ENCODE measurements around the gene AGFG1. TPM values are rescaled to one million over a fixed set of nuclear protein-coding genes. Genes with fewer than 3 reads are reported as not detected.
A peak's percentile ranks its signal among the peaks of the same experiment; 100 is the strongest.

Gene AGFG1
- total RNA-seq, 1 experiment from 2014 or later, result 81.3 TPM

DNA sequence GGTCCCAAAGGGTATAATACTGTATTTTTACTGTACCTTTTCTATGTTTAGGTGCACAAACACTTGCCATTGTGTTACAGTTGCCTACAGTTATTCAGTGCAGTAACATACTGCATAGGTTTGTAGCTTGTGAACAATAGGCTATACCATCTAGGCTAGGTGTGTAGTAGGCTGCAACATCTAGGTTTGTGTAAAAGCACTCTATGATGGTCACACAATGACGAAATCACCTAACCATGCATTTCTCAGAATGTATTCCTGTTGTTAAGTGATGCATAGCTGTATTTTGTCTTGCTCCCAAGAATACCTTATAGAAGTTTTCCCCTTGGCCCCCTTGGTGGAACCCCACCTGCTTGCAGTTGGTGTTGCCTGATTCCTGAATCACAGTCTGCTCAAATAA, 29.3 kb upstream of the AGFG1 start:
- Mint-ChIP-seq H3K27me3 (ENCODE audit: low read depth) (no peaks in the 10 kb centered on the region), H3K36me3 (no peaks in the 10 kb centered on the region), H3K27ac (no peak overlapping the region), H3K4me3 (no peak overlapping the region), H3K4me1 (peaks cover 14% of the 10 kb centered on the region), H3K9me3 (no peaks in the 10 kb centered on the region)
- TF ChIP-seq JAZF1 (CRISPR knock-in tag; IDR thresholded peaks at IDR 0.05) (no peak), FOXJ3 (CRISPR knock-in tag; IDR thresholded peaks at IDR 0.05; ENCODE audit: borderline replicate concordance) (no peak), ZNF423 (CRISPR knock-in tag; IDR thresholded peaks at IDR 0.05) (no peak), JUN (CRISPR knock-in tag; IDR thresholded peaks at IDR 0.05) (no peak), EMX1 (CRISPR knock-in tag; IDR thresholded peaks at IDR 0.05) (no peak), ELF4 (CRISPR knock-in tag; IDR thresholded peaks at IDR 0.05; ENCODE audit: low read depth) (no peak), KAT7 (CRISPR knock-in tag; IDR thresholded peaks at IDR 0.05; ENCODE audit: borderline replicate concordance) (no peak), ATF1 (CRISPR knock-in tag; IDR thresholded peaks at IDR 0.05) (no peak), ESRRA (CRISPR knock-in tag; IDR thresholded peaks at IDR 0.05; ENCODE audit: borderline replicate concordance) (no peak), RELA (CRISPR knock-in tag; IDR thresholded peaks at IDR 0.05; ENCODE audit: borderline replicate concordance) (no peak), SMAD3 (CRISPR knock-in tag; IDR thresholded peaks at IDR 0.05; ENCODE audit: borderline replicate concordance) (no peak), ZNF396 (CRISPR knock-in tag; IDR thresholded peaks at IDR 0.05; ENCODE audit: borderline replicate concordance) (no peak), TCF7 (CRISPR knock-in tag; IDR thresholded peaks at IDR 0.05; ENCODE audit: low read depth) (no peak), ZNF232 (CRISPR knock-in tag; IDR thresholded peaks at IDR 0.05) (no peak)
- TF ChIP-seq, protein P1, sequence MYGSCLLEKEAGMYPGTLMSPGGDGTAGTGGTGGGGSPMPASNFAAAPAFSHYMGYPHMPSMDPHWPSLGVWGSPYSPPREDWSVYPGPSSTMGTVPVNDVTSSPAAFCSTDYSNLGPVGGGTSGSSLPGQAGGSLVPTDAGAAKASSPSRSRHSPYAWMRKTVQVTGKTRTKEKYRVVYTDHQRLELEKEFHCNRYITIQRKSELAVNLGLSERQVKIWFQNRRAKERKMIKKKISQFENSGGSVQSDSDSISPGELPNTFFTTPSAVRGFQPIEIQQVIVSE (CRISPR knock-in tag; IDR thresholded peaks at IDR 0.05; ENCODE audit: borderline replicate concordance), result no peak
- TF ChIP-seq, protein P2, sequence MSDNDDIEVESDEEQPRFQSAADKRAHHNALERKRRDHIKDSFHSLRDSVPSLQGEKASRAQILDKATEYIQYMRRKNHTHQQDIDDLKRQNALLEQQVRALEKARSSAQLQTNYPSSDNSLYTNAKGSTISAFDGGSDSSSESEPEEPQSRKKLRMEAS (CRISPR knock-in tag; IDR thresholded peaks at IDR 0.05), result no peak
- TF ChIP-seq, protein P3, sequence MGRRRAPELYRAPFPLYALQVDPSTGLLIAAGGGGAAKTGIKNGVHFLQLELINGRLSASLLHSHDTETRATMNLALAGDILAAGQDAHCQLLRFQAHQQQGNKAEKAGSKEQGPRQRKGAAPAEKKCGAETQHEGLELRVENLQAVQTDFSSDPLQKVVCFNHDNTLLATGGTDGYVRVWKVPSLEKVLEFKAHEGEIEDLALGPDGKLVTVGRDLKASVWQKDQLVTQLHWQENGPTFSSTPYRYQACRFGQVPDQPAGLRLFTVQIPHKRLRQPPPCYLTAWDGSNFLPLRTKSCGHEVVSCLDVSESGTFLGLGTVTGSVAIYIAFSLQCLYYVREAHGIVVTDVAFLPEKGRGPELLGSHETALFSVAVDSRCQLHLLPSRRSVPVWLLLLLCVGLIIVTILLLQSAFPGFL (CRISPR knock-in tag; IDR thresholded peaks at IDR 0.05; ENCODE audit: borderline replicate concordance), result no peak
- TF ChIP-seq, protein P4, sequence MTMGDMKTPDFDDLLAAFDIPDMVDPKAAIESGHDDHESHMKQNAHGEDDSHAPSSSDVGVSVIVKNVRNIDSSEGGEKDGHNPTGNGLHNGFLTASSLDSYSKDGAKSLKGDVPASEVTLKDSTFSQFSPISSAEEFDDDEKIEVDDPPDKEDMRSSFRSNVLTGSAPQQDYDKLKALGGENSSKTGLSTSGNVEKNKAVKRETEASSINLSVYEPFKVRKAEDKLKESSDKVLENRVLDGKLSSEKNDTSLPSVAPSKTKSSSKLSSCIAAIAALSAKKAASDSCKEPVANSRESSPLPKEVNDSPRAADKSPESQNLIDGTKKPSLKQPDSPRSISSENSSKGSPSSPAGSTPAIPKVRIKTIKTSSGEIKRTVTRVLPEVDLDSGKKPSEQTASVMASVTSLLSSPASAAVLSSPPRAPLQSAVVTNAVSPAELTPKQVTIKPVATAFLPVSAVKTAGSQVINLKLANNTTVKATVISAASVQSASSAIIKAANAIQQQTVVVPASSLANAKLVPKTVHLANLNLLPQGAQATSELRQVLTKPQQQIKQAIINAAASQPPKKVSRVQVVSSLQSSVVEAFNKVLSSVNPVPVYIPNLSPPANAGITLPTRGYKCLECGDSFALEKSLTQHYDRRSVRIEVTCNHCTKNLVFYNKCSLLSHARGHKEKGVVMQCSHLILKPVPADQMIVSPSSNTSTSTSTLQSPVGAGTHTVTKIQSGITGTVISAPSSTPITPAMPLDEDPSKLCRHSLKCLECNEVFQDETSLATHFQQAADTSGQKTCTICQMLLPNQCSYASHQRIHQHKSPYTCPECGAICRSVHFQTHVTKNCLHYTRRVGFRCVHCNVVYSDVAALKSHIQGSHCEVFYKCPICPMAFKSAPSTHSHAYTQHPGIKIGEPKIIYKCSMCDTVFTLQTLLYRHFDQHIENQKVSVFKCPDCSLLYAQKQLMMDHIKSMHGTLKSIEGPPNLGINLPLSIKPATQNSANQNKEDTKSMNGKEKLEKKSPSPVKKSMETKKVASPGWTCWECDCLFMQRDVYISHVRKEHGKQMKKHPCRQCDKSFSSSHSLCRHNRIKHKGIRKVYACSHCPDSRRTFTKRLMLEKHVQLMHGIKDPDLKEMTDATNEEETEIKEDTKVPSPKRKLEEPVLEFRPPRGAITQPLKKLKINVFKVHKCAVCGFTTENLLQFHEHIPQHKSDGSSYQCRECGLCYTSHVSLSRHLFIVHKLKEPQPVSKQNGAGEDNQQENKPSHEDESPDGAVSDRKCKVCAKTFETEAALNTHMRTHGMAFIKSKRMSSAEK (CRISPR knock-in tag; IDR thresholded peaks at IDR 0.05; ENCODE audit: borderline replicate concordance), result no peak
- ATAC-seq, result no peak
- ChIA-PET POLR2A (no interaction called here), CTCF (no interaction called here)
- DNase-seq (ENCODE audit: low spot score), result no peak

DNA sequence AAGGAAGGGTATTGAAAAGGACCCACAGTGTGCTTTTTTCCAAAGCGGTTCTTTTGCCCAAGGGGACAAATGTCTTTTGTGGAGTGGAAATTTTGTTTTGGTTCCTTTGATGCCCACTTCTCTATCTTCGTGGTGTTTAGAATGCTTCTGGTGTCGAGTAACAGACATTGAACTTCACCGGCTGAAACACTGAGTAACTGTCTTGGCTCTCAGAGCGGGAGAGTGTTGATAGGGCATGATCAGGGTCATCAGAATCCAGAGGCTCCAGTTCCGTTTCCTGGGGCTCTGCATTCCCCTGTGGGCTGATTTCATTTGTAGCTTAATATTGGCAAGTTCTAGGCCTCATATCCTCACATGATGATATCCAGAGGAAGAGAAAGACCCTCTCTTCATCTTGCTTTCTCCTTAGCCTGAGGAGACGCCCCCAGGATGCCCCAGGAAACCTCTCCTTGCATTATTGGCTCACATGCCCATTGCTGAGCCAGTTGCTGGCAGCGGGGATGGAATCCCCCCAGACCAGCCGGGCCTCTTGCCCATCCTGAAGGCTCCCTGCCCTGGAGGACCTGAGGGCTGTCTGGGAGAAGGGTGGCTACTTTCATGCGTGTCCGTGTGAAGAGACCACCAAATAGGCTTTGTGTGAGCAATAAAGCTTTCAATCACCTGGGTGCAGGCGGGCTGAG, 27.9 kb upstream of the AGFG1 start:
- Mint-ChIP-seq H3K4me3 (no peak overlapping the region), H3K27me3 (ENCODE audit: low read depth) (no peaks in the 10 kb centered on the region), H3K4me1 (peaks cover 14% of the 10 kb centered on the region), H3K9me3 (no peaks in the 10 kb centered on the region), H3K36me3 (no peaks in the 10 kb centered on the region), H3K27ac (no peak overlapping the region)
- ChIA-PET CTCF (no interaction called here), POLR2A (no interaction called here)
- DNase-seq (ENCODE audit: low spot score) (no peak), ATAC-seq (peak; percentile 58)
- TF ChIP-seq, protein P5, sequence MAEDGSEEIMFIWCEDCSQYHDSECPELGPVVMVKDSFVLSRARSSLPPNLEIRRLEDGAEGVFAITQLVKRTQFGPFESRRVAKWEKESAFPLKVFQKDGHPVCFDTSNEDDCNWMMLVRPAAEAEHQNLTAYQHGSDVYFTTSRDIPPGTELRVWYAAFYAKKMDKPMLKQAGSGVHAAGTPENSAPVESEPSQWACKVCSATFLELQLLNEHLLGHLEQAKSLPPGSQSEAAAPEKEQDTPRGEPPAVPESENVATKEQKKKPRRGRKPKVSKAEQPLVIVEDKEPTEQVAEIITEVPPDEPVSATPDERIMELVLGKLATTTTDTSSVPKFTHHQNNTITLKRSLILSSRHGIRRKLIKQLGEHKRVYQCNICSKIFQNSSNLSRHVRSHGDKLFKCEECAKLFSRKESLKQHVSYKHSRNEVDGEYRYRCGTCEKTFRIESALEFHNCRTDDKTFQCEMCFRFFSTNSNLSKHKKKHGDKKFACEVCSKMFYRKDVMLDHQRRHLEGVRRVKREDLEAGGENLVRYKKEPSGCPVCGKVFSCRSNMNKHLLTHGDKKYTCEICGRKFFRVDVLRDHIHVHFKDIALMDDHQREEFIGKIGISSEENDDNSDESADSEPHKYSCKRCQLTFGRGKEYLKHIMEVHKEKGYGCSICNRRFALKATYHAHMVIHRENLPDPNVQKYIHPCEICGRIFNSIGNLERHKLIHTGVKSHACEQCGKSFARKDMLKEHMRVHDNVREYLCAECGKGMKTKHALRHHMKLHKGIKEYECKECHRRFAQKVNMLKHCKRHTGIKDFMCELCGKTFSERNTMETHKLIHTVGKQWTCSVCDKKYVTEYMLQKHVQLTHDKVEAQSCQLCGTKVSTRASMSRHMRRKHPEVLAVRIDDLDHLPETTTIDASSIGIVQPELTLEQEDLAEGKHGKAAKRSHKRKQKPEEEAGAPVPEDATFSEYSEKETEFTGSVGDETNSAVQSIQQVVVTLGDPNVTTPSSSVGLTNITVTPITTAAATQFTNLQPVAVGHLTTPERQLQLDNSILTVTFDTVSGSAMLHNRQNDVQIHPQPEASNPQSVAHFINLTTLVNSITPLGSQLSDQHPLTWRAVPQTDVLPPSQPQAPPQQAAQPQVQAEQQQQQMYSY (CRISPR knock-in tag; IDR thresholded peaks at IDR 0.05), result no peak
- TF ChIP-seq NFE2L1 (CRISPR knock-in tag; IDR thresholded peaks at IDR 0.05) (no peak), NFATC4 (CRISPR knock-in tag; IDR thresholded peaks at IDR 0.05) (no peak), NFYB (CRISPR knock-in tag; conservative IDR thresholded peaks at IDR 0.05; ENCODE audit: low read depth) (no peak), ZNF423 (CRISPR knock-in tag; IDR thresholded peaks at IDR 0.05) (no peak)
- TF ChIP-seq, protein P6, sequence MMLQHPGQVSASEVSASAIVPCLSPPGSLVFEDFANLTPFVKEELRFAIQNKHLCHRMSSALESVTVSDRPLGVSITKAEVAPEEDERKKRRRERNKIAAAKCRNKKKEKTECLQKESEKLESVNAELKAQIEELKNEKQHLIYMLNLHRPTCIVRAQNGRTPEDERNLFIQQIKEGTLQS (CRISPR knock-in tag; conservative IDR thresholded peaks at IDR 0.05), result no peak
- TF ChIP-seq, protein P7, sequence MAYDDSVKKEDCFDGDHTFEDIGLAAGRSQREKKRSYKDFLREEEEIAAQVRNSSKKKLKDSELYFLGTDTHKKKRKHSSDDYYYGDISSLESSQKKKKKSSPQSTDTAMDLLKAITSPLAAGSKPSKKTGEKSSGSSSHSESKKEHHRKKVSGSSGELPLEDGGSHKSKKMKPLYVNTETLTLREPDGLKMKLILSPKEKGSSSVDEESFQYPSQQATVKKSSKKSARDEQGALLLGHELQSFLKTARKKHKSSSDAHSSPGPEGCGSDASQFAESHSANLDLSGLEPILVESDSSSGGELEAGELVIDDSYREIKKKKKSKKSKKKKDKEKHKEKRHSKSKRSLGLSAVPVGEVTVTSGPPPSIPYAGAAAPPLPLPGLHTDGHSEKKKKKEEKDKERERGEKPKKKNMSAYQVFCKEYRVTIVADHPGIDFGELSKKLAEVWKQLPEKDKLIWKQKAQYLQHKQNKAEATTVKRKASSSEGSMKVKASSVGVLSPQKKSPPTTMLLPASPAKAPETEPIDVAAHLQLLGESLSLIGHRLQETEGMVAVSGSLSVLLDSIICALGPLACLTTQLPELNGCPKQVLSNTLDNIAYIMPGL (CRISPR knock-in tag; IDR thresholded peaks at IDR 0.05), result no peak
